GM21515 (cell line): ENCODE measurements around the gene SLC35D1.

ENCODE experiments used
- ATAC-seq: cut with Tn5 transposase; IDR thresholded peaks from one replicate; pipeline ENCODE4 v1.9.1; 2021; ENCODE audit not compliant: unreplicated experiment

Gene SLC35D1

GRCh38 chr1:67044631-67045270 is 9.2 kb downstream of the SLC35D1 start:
- no peak for ATAC-seq

- no peak for ATAC-seq
These were observed 10.6 kb downstream of the SLC35D1 start for GRCh38 chr1:67043366-67043765.

GRCh38 chr1:67041841-67042503 is 12.0 kb downstream of the SLC35D1 start:
- ATAC-seq: no peak

GRCh38 chr1:67040405-67040804 is 13.5 kb downstream of the SLC35D1 start:
- ATAC-seq: no peak

GRCh38 chr1:67031859-67032247 is 22.1 kb downstream of the SLC35D1 start:
- ATAC-seq: no peak

GRCh38 chr1:67031121-67031858 is 22.7 kb downstream of the SLC35D1 start:
- ATAC-seq: no peak

GRCh38 chr1:67029472-67029871 is 24.5 kb downstream of the SLC35D1 start:
- ATAC-seq: no peak

GRCh38 chr1:67020765-67021164 is 33.2 kb downstream of the SLC35D1 start:
- no peak for ATAC-seq

GRCh38 chr1:67020304-67020703 is 33.6 kb downstream of the SLC35D1 start:
- no peak for ATAC-seq

GRCh38 chr1:67019600-67020136 is 34.3 kb downstream of the SLC35D1 start:
- ATAC-seq: no peak

- no peak for ATAC-seq
These were observed 34.8 kb downstream of the SLC35D1 start for GRCh38 chr1:67019121-67019520.

- ATAC-seq: no peak
These were observed 35.4 kb downstream of the SLC35D1 start for GRCh38 chr1:67018574-67018973.

- no peak for ATAC-seq
These were observed 40.4 kb downstream of the SLC35D1 start for GRCh38 chr1:67013573-67013972.

GRCh38 chr1:67009792-67010191 is 44.2 kb downstream of the SLC35D1 start:
- no peak for ATAC-seq

- no peak for ATAC-seq
These were observed 48.9 kb downstream of the SLC35D1 start for GRCh38 chr1:67005068-67005467.

- ATAC-seq: no peak
These were observed 49.8 kb downstream of the SLC35D1 start for GRCh38 chr1:67004176-67004575.

GRCh38 chr1:67001682-67002425 is 52.1 kb downstream of the SLC35D1 start:
- ATAC-seq: no peak

- no peak for ATAC-seq
These were observed 54.1 kb downstream of the SLC35D1 start for GRCh38 chr1:66999640-67000400.

GRCh38 chr1:66998972-66999371 is 55.0 kb downstream of the SLC35D1 start:
- ATAC-seq: no peak

- ATAC-seq: no peak
These were observed 57.8 kb downstream of the SLC35D1 start for GRCh38 chr1:66996018-66996682.
